Mesendoderm (in vitro differentiated cells): ENCODE measurements around the gene PRKAG2.

Experiments used
- DNase-seq: peaks from one replicate; pipeline ENCODE4 v3.0.0; 2013
- H2AK5ac ChIP-seq: 2 replicates; pipeline ENCODE4 v1.6.1; 2013; ENCODE audit warnings: low read length, inconsistent platforms
- H2BK120ac ChIP-seq: 2 replicates; pipeline ENCODE4 v1.6.1; 2013; ENCODE audit warnings: low read depth, mild to moderate bottlenecking, low read length, moderate library complexity, mixed read lengths
- H2BK15ac ChIP-seq: replicated peaks from 2 replicates; pipeline ENCODE4 v1.6.1; 2013; ENCODE audit warnings: low read depth, mild to moderate bottlenecking, moderate library complexity
- H2BK5ac ChIP-seq: 2 replicates; pipeline ENCODE4 v1.6.1; 2013; ENCODE audit warnings: low read length, inconsistent platforms
- H3K18ac ChIP-seq: 2 replicates; pipeline ENCODE4 v1.6.1; 2013; ENCODE audit warnings: mild to moderate bottlenecking, low read length, mixed read lengths
- H3K23ac ChIP-seq: one replicate; pipeline ENCODE4 v1.6.1; 2013; ENCODE audit warnings: low read length
- H3K27ac ChIP-seq: 2 replicates; pipeline ENCODE4 v1.5.1; 2013; ENCODE audit warnings: low read depth, mild to moderate bottlenecking, inconsistent platforms, low read length, moderate library complexity
- H3K27me3 ChIP-seq: 2 replicates; pipeline ENCODE4 v1.6.1; 2013; ENCODE audit warnings: low read length, control low read depth, mild to moderate bottlenecking, inconsistent platforms; ENCODE audit not compliant: insufficient read depth, poor library complexity
- H3K36me3 ChIP-seq: 2 replicates; pipeline ENCODE4 v1.6.1; 2013; ENCODE audit warnings: low read length, inconsistent platforms; ENCODE audit not compliant: control insufficient read depth, insufficient read depth
- H3K4ac ChIP-seq: one replicate; pipeline ENCODE4 v1.6.1; 2013; ENCODE audit warnings: low read depth, mild to moderate bottlenecking, low read length, moderate library complexity
- H3K4me1 ChIP-seq: 2 replicates; pipeline ENCODE4 v1.6.1; 2013; ENCODE audit warnings: low read depth, low read length, inconsistent platforms; ENCODE audit not compliant: control insufficient read depth
- H3K4me2 ChIP-seq: 2 replicates; pipeline ENCODE4 v1.6.1; 2013; ENCODE audit warnings: low read length
- H3K4me3 ChIP-seq: 2 replicates; pipeline ENCODE4 v1.5.1; 2013; ENCODE audit warnings: mild to moderate bottlenecking, low read length
- H3K56ac ChIP-seq: one replicate; pipeline ENCODE4 v1.6.1; 2013; ENCODE audit warnings: low read length
- H3K79me1 ChIP-seq: 2 replicates; pipeline ENCODE4 v1.6.1; 2013; ENCODE audit warnings: low read length, inconsistent platforms
- H3K79me2 ChIP-seq: 2 replicates; pipeline ENCODE4 v1.6.1; 2013; ENCODE audit warnings: mild to moderate bottlenecking, low read length; ENCODE audit not compliant: control insufficient read depth, insufficient read depth
- H3K9ac ChIP-seq: 2 replicates; pipeline ENCODE4 v1.6.1; 2013; ENCODE audit warnings: low read length, inconsistent platforms
- H4K5ac ChIP-seq: one replicate; pipeline ENCODE4 v1.6.1; 2013; ENCODE audit warnings: low read length
- H4K8ac ChIP-seq: one replicate; pipeline ENCODE4 v1.6.1; 2013; ENCODE audit warnings: low read depth, mild to moderate bottlenecking, control low read depth, low read length, moderate library complexity
- WGBS: extraction: QIAGEN DNeasy Blood & Tissue Kit; methylation state at CpG from one replicate; pipeline ENCODE4 v1.1.7; 2013; ENCODE audit warnings: low lambda C conversion rate, missing lambda C conversion rate; ENCODE audit not compliant: insufficient coverage; ENCODE audit errors: extremely low coverage; 5-methylcytosine and 5-hydroxymethylcytosine counted together

The PRKAG2 gene

DNA sequence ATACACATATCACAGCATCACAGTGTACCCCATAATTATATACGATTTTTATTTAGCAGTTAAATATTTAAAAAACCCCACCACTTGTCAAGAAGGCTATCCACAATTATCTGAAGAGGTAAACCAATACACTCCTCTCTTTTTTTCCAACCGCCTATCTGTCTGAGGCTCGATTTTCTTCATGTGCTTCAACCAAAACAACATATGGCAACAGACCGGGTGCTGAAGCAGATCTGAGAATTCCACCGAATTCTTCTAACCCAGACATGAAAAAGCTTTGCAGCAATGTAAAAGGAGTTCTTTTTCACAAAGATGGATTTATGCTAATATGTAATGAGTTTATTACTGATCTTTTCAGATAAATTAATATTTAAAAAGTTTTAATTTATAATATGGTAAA is 224.8 kb downstream of the PRKAG2 start:
- no peak overlapping the region for H2BK120ac ChIP-seq
- H2BK5ac ChIP-seq: no peak overlapping the region
- no peaks in the 10 kb centered on the region for H3K27me3 ChIP-seq
- H4K5ac ChIP-seq: no peak overlapping the region
- H3K79me1 ChIP-seq: no peaks in the 10 kb centered on the region
- DNase-seq: no peak
- H3K4me2 ChIP-seq: no peak overlapping the region
- H2AK5ac ChIP-seq: no peak overlapping the region
- no peak overlapping the region for H3K18ac ChIP-seq
- H3K23ac ChIP-seq: no peak overlapping the region
- H3K4ac ChIP-seq: no peak overlapping the region
- no peak overlapping the region for H2BK15ac ChIP-seq
- no peak overlapping the region for H4K8ac ChIP-seq
- H3K36me3 ChIP-seq: no peaks in the 10 kb centered on the region
- WGBS: no CpG with 5 or more reads among the region's 5 CpGs
- H3K56ac ChIP-seq: no peak overlapping the region
- no peak overlapping the region for H3K9ac ChIP-seq
- no peak overlapping the region for H3K4me3 ChIP-seq
- no peak overlapping the region for H3K27ac ChIP-seq
- H3K4me1 ChIP-seq: no peaks in the 10 kb centered on the region
- no peaks in the 10 kb centered on the region for H3K79me2 ChIP-seq

DNA sequence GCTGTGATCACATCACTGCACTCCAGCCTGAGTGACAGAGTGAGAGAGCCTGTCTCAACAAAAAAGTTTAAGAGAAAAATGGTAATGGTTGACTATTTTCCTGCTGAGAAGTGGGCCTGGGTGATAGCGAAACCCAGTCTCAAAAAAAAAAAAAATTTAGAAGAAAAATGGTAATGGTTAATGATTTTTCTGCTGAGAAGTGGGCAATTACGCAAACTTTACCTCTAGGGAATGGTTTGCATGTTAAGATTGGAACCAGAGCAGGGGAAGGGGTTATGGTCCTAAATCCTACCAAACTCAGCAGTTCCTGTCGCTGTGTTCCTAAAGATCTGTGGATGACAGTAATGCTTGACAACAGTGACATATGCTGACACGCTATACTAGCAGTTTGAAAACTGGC is 226.8 kb downstream of the PRKAG2 start:
- H3K4me2 ChIP-seq: no peak overlapping the region
- no peak overlapping the region for H3K4me3 ChIP-seq
- no CpG with 5 or more reads among the region's 4 CpGs for WGBS

DNA sequence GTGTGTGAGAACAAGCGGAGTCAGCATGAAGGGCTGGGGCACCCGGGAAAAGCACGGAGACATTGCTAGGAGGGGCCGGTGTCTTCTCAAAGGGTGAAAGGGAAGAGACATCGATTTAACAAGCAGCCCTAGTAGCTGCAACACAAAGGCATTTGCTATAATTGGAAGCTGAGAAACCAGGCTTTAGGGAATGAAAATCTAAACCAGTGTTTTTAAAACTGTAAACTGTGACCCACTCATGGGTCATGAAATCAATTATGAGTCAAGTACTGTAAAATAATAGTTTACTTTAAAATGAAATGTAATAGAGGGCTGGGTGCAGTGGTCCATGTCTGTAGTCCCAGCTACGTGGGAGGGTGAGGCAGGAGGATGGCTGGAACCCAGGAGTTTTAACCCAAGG is 228.5 kb downstream of the PRKAG2 start:
- H2BK15ac ChIP-seq: no peak overlapping the region
- H2BK120ac ChIP-seq: no peak overlapping the region
- no peak overlapping the region for H3K4ac ChIP-seq
- DNase-seq: no peak
- H3K4me1 ChIP-seq: no peaks in the 10 kb centered on the region
- H3K79me1 ChIP-seq: no peaks in the 10 kb centered on the region
- no peak overlapping the region for H3K4me2 ChIP-seq
- H3K4me3 ChIP-seq: no peak overlapping the region
- no peak overlapping the region for H3K56ac ChIP-seq
- no CpG with 5 or more reads among the region's 6 CpGs for WGBS
- H3K27ac ChIP-seq: no peak overlapping the region
- H2AK5ac ChIP-seq: no peak overlapping the region
- no peaks in the 10 kb centered on the region for H3K79me2 ChIP-seq
- H4K8ac ChIP-seq: no peak overlapping the region
- H3K27me3 ChIP-seq: no peaks in the 10 kb centered on the region
- no peak overlapping the region for H3K18ac ChIP-seq
- H2BK5ac ChIP-seq: no peak overlapping the region
- H3K9ac ChIP-seq: no peak overlapping the region
- no peak overlapping the region for H3K23ac ChIP-seq
- no peaks in the 10 kb centered on the region for H3K36me3 ChIP-seq
- H4K5ac ChIP-seq: no peak overlapping the region

More for the DNA sequence above, 226.8 kb downstream of the PRKAG2 start:
- H3K27ac ChIP-seq: no peak overlapping the region
- H3K9ac ChIP-seq: no peak overlapping the region
- no peak overlapping the region for H3K23ac ChIP-seq
- H3K79me2 ChIP-seq: no peaks in the 10 kb centered on the region
- H3K56ac ChIP-seq: no peak overlapping the region
- H2BK120ac ChIP-seq: no peak overlapping the region
- H2BK15ac ChIP-seq: no peak overlapping the region
- no peak overlapping the region for H4K8ac ChIP-seq
- H3K18ac ChIP-seq: no peak overlapping the region
- no peak overlapping the region for H4K5ac ChIP-seq
- no peak overlapping the region for H3K4ac ChIP-seq
- no peak for DNase-seq
- H2BK5ac ChIP-seq: no peak overlapping the region
- H3K79me1 ChIP-seq: no peaks in the 10 kb centered on the region
- no peaks in the 10 kb centered on the region for H3K4me1 ChIP-seq
- H3K36me3 ChIP-seq: no peaks in the 10 kb centered on the region
- no peaks in the 10 kb centered on the region for H3K27me3 ChIP-seq
- no peak overlapping the region for H2AK5ac ChIP-seq

- H3K79me2 ChIP-seq: no peaks in the 10 kb centered on the region
- H3K18ac ChIP-seq: no peak overlapping the region
- H3K36me3 ChIP-seq: no peaks in the 10 kb centered on the region
- no peak overlapping the region for H2BK120ac ChIP-seq
- H3K4me3 ChIP-seq: no peak overlapping the region
- no peak overlapping the region for H3K23ac ChIP-seq
- H2AK5ac ChIP-seq: no peak overlapping the region
- no peaks in the 10 kb centered on the region for H3K4me1 ChIP-seq
- no peak overlapping the region for H4K8ac ChIP-seq
- H3K27me3 ChIP-seq: no peaks in the 10 kb centered on the region
- no peak overlapping the region for H3K9ac ChIP-seq
- whole genome bisulfite sequencing: no CpG with 5 or more reads among the region's 3 CpGs
- no peak overlapping the region for H2BK5ac ChIP-seq
- H3K56ac ChIP-seq: no peak overlapping the region
- no peak overlapping the region for H3K27ac ChIP-seq
- H4K5ac ChIP-seq: no peak overlapping the region
- H3K79me1 ChIP-seq: no peaks in the 10 kb centered on the region
- DNase-seq: no peak
- H3K4ac ChIP-seq: no peak overlapping the region
- H2BK15ac ChIP-seq: no peak overlapping the region
- H3K4me2 ChIP-seq: no peak overlapping the region
Measured at GRCh38 chr7:151647874-151648273, 229.0 kb downstream of the PRKAG2 start.

DNA sequence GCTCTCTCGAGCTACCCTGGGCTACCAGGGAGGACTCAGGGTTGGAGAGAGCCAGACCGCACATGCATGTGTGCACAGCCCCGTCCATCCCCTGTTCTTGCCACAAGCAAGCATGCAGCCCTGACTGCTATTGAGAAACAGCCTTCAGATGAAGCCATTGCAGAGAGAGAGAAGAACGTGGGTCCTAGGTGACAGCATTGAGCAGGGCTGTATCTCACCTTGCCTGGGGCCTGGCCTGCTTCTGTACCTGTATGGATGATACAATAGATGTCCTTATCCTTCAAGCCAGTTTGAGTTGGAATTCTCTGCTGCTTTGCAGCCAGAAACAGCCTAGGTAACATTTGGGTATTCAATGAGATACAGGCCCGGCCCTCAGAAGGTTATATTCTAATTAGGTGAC is 229.9 kb downstream of the PRKAG2 start:
- H3K79me2 ChIP-seq: no peaks in the 10 kb centered on the region
- no peak overlapping the region for H2BK120ac ChIP-seq
- H3K4ac ChIP-seq: no peak overlapping the region
- H3K4me1 ChIP-seq: no peaks in the 10 kb centered on the region
- no peak overlapping the region for H2BK15ac ChIP-seq
- no peak overlapping the region for H3K56ac ChIP-seq
- no peak overlapping the region for H3K23ac ChIP-seq
- H3K4me2 ChIP-seq: no peak overlapping the region
- no peaks in the 10 kb centered on the region for H3K79me1 ChIP-seq
- no peak overlapping the region for H4K5ac ChIP-seq
- H3K27me3 ChIP-seq: no peaks in the 10 kb centered on the region
- H3K9ac ChIP-seq: no peak overlapping the region
- DNase-seq: no peak
- WGBS: no CpG with 5 or more reads among the region's 5 CpGs
- no peak overlapping the region for H2AK5ac ChIP-seq
- no peak overlapping the region for H3K4me3 ChIP-seq
- H2BK5ac ChIP-seq: no peak overlapping the region
- no peak overlapping the region for H3K18ac ChIP-seq
- no peak overlapping the region for H4K8ac ChIP-seq
- H3K36me3 ChIP-seq: no peaks in the 10 kb centered on the region
- no peak overlapping the region for H3K27ac ChIP-seq

DNA sequence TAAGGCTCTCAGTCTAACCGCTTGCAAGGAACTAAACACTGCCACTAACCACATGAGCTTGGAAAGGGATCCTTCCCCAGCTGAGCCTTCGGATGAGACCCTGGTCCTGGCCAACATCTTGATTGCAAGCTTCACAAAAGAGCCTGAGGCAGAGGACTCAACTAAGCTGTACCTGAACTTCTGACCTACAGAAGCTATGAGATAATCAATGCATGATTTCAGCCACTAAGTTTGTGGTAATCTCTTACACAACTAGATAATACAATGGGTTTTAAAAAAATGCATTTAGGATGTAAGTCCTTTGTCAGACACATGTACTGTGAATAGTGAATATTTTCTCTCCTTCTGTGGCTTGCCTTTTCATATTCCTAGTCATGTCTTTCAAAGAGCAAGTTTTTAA is 231.6 kb downstream of the PRKAG2 start:
- H4K5ac ChIP-seq: no peak overlapping the region
- no peak overlapping the region for H3K4me2 ChIP-seq
- no peak overlapping the region for H3K18ac ChIP-seq
- H3K27me3 ChIP-seq: no peaks in the 10 kb centered on the region
- no peak overlapping the region for H2BK5ac ChIP-seq
- H3K56ac ChIP-seq: no peak overlapping the region
- peak overlapping the region; percentile 24 for H3K4ac ChIP-seq
- H3K4me1 ChIP-seq: no peaks in the 10 kb centered on the region
- H3K27ac ChIP-seq: no peak overlapping the region
- H2BK15ac ChIP-seq: no peak overlapping the region
- H2BK120ac ChIP-seq: no peak overlapping the region
- H3K79me2 ChIP-seq: no peaks in the 10 kb centered on the region
- H3K9ac ChIP-seq: no peak overlapping the region
- H3K36me3 ChIP-seq: no peaks in the 10 kb centered on the region
- H3K23ac ChIP-seq: no peak overlapping the region
- H3K79me1 ChIP-seq: no peaks in the 10 kb centered on the region
- H3K4me3 ChIP-seq: no peak overlapping the region
- no peak overlapping the region for H2AK5ac ChIP-seq
- no peak for DNase-seq
- H4K8ac ChIP-seq: no peak overlapping the region
- WGBS: no CpG with 5 or more reads among the region's 2 CpGs
